H9 (cell line): Measurements from ENCODE around the gene HAND1. TPM values are rescaled to one million over a fixed set of nuclear protein-coding genes. Genes with fewer than 3 reads are reported as not detected.

ENCODE experiments used
- DNase-seq: peaks from one replicate; pipeline ENCODE4 v3.0.0-alpha.2; 2017
- H2AFZ ChIP-seq: one replicate; pipeline ENCODE4 v1.6.1; 2013; ENCODE audit warnings: mild to moderate bottlenecking, low read length, control low read depth, moderate library complexity
- H2AK5ac ChIP-seq: 2 replicates; pipeline ENCODE4 v1.6.1; 2013; ENCODE audit warnings: low read length, control low read depth, mixed read lengths; ENCODE audit not compliant: insufficient read length
- H2BK120ac ChIP-seq: one replicate; pipeline ENCODE4 v1.6.1; 2013; ENCODE audit warnings: low read depth, mild to moderate bottlenecking, low read length, control low read depth, inconsistent platforms; ENCODE audit not compliant: poor library complexity, severe bottlenecking
- H2BK12ac ChIP-seq: 2 replicates; pipeline ENCODE4 v1.6.1; 2013; ENCODE audit warnings: low read length, control low read depth, mixed read lengths, low read depth; ENCODE audit not compliant: insufficient read length
- H2BK15ac ChIP-seq: 2 replicates; pipeline ENCODE4 v1.6.1; 2013; ENCODE audit warnings: low read depth, low read length, control low read depth
- H2BK20ac ChIP-seq: one replicate; pipeline ENCODE4 v1.6.1; 2013; ENCODE audit warnings: low read depth, mild to moderate bottlenecking, low read length, control low read depth, inconsistent platforms; ENCODE audit not compliant: poor library complexity, severe bottlenecking
- H2BK5ac ChIP-seq: 2 replicates; pipeline ENCODE4 v1.6.1; 2013; ENCODE audit warnings: low read length, control low read depth, mixed read lengths; ENCODE audit not compliant: insufficient read length
- H3K14ac ChIP-seq: 2 replicates; pipeline ENCODE4 v1.6.1; 2013; ENCODE audit warnings: low read length, control low read depth; ENCODE audit not compliant: insufficient read depth
- H3K18ac ChIP-seq: 2 replicates; pipeline ENCODE4 v1.6.1; 2013; ENCODE audit warnings: low read depth, mild to moderate bottlenecking, mixed read lengths, low read length, control low read depth; ENCODE audit not compliant: insufficient read length
- H3K23ac ChIP-seq: 2 replicates; pipeline ENCODE4 v1.6.1; 2013; ENCODE audit warnings: low read length, control low read depth, mixed read lengths, low read depth; ENCODE audit not compliant: insufficient read length
- H3K23me2 ChIP-seq: 2 replicates; pipeline ENCODE4 v1.6.1; 2013; ENCODE audit warnings: low read depth, mild to moderate bottlenecking, mixed read lengths, low read length, control low read depth; ENCODE audit not compliant: insufficient read length, poor library complexity, severe bottlenecking
- H3K27ac ChIP-seq: 2 replicates; pipeline ENCODE4 v1.5.1; 2013; ENCODE audit warnings: low read length, control low read depth, mixed read lengths, low read depth; ENCODE audit not compliant: insufficient read length
- H3K27me3 ChIP-seq: 2 replicates; pipeline ENCODE4 v1.6.1; 2013; ENCODE audit warnings: low read length, control low read depth, inconsistent platforms; ENCODE audit not compliant: insufficient read depth
- H3K4ac ChIP-seq: 2 replicates; pipeline ENCODE4 v1.6.1; 2013; ENCODE audit warnings: low read depth, mild to moderate bottlenecking, control low read depth, inconsistent platforms, low read length, moderate library complexity
- H3K4me1 ChIP-seq: 2 replicates; pipeline ENCODE4 v1.6.1; 2013; ENCODE audit warnings: low read length, control low read depth, inconsistent platforms; ENCODE audit not compliant: insufficient read depth
- H3K4me2 ChIP-seq: 2 replicates; pipeline ENCODE4 v1.6.1; 2013; ENCODE audit warnings: low read length, control low read depth, mixed read lengths; ENCODE audit not compliant: insufficient read length, insufficient read depth
- H3K56ac ChIP-seq: 2 replicates; pipeline ENCODE4 v1.6.1; 2013; ENCODE audit warnings: low read depth, mild to moderate bottlenecking, mixed read lengths, low read length, control low read depth; ENCODE audit not compliant: insufficient read length
- H3K79me1 ChIP-seq: 2 replicates; pipeline ENCODE4 v1.6.1; 2013; ENCODE audit warnings: low read depth, mild to moderate bottlenecking, moderate library complexity, low read length, control low read depth, inconsistent platforms; ENCODE audit not compliant: insufficient read depth, poor library complexity, severe bottlenecking
- H3K79me2 ChIP-seq: 2 replicates; pipeline ENCODE4 v1.6.1; 2013; ENCODE audit warnings: low read length, control low read depth, inconsistent platforms; ENCODE audit not compliant: insufficient read depth
- H3K9ac ChIP-seq: 2 replicates; pipeline ENCODE4 v1.6.1; 2013; ENCODE audit warnings: low read length, control low read depth, mixed read lengths; ENCODE audit not compliant: insufficient read length; ENCODE audit errors: extremely low read depth
- H3K9me3 ChIP-seq: one replicate; pipeline ENCODE4 v1.6.1; 2013; ENCODE audit warnings: low read depth, low read length, inconsistent platforms; ENCODE audit not compliant: control insufficient read depth
- H3T11ph ChIP-seq: one replicate; pipeline ENCODE4 v1.6.1; 2013; ENCODE audit warnings: mild to moderate bottlenecking, low read length, control low read depth, inconsistent platforms
- H4K20me1 ChIP-seq: one replicate; pipeline ENCODE4 v1.6.1; 2013; ENCODE audit not compliant: control insufficient read depth, insufficient read length, insufficient read depth
- H4K5ac ChIP-seq: 2 replicates; pipeline ENCODE4 v1.6.1; 2013; ENCODE audit warnings: low read depth, mild to moderate bottlenecking, mixed read lengths, low read length, control low read depth; ENCODE audit not compliant: insufficient read length
- H4K8ac ChIP-seq: replicated peaks from 2 replicates; pipeline ENCODE4 v1.6.1; 2013; ENCODE audit warnings: low read length, control low read depth, mixed read lengths, low read depth; ENCODE audit not compliant: insufficient read length
- H4K91ac ChIP-seq: 2 replicates; pipeline ENCODE4 v1.6.1; 2013; ENCODE audit warnings: low read depth, mild to moderate bottlenecking, moderate library complexity, mixed read lengths, low read length, control low read depth; ENCODE audit not compliant: insufficient read length
- H3K27ac Mint-ChIP-seq, 3 experiments: 2 replicates in 2 of 3; 3 replicates in 1 of 3; pipeline ENCODE4 v1.8.0; 2020 to 2021; ENCODE audit warnings: mixed read lengths in 3 of 3, mild to moderate bottlenecking in 1 of 3, moderate library complexity in 1 of 3
- H3K27me3 Mint-ChIP-seq: 2 replicates; pipeline ENCODE4 v1.8.0; 2021; ENCODE audit warnings: low read depth, mild to moderate bottlenecking, moderate library complexity, mixed read lengths
- H3K36me3 Mint-ChIP-seq, 3 experiments: 2 replicates in 2 of 3; 3 replicates in 1 of 3; pipeline ENCODE4 v1.8.0; 2020 to 2021; ENCODE audit warnings: low read depth in 3 of 3, mixed read lengths in 3 of 3; ENCODE audit not compliant: insufficient read depth in 1 of 3
- H3K4me1 Mint-ChIP-seq, 2 experiments: 2 replicates each; pipeline ENCODE4 v1.8.0; 2020; ENCODE audit warnings: mixed read lengths in 2 of 2
- H3K4me3 Mint-ChIP-seq, 2 experiments: 2 replicates in 1 of 2; 3 replicates in 1 of 2; pipeline ENCODE4 v1.8.0; 2020 to 2021; ENCODE audit warnings: mild to moderate bottlenecking in 2 of 2, mixed read lengths in 2 of 2, moderate library complexity in 1 of 2
- H3K9me3 Mint-ChIP-seq, 2 experiments: 2 replicates in 1 of 2; 3 replicates in 1 of 2; pipeline ENCODE4 v1.8.0; 2020; ENCODE audit warnings: mild to moderate bottlenecking in 2 of 2, mixed read lengths in 2 of 2, moderate library complexity in 1 of 2
- CTCF ChIP-seq: fragments of 200-600 bp; sonication (generic); conservative IDR thresholded peaks from 3 replicates; pipeline ENCODE4 v1.8.0; 2021; ENCODE audit warnings: antibody characterized with exemption, mild to moderate bottlenecking
- WGBS: extraction: QIAGEN DNeasy Blood & Tissue Kit; methylation state at CpG from one replicate; pipeline ENCODE4 v1.1.7; 2013; ENCODE audit warnings: missing lambda C conversion rate, low lambda C conversion rate, mixed read lengths; ENCODE audit not compliant: insufficient read length; ENCODE audit errors: extremely low coverage; 5-methylcytosine and 5-hydroxymethylcytosine counted together
- total RNA-seq: library from RNA; stranded (reverse); gene quantifications from 2 replicates; pipeline ENCODE4 v1.2.1, GENCODE V29; 2021

Gene HAND1
- total RNA-seq, 1 experiment from 2014 or later = not detected

GRCh38 chr5:154481584-154482381, 3.8 kb upstream of the HAND1 start:
- H2BK12ac ChIP-seq = no peak overlapping the region
- H2BK5ac ChIP-seq = no peak overlapping the region
- Mint-ChIP-seq H3K4me1 (peaks cover 65 to 83% of the 10 kb centered on the region in 2 experiments), H3K27me3 (peaks cover 100% of the 10 kb centered on the region), H3K27ac (no peak overlapping the region), H3K9me3 (peaks cover 0 to 2% of the 10 kb centered on the region in 2 experiments; a peak in 3 of 5 replicates), H3K36me3 (peaks cover 0 to 3% (median 0%) of the 10 kb centered on the region in 3 experiments; a peak in 1 of 7 replicates), H3K4me3 (peak overlapping the region in 1 of 2 experiments; percentile 10; a peak in 2 of 5 replicates)
- no peak overlapping the region for H4K5ac ChIP-seq
- H3K9ac ChIP-seq = no peak overlapping the region
- peaks cover 4% of the 10 kb centered on the region for H4K20me1 ChIP-seq
- H3K79me2 ChIP-seq = no peaks in the 10 kb centered on the region
- no peaks in the 10 kb centered on the region for H3K79me1 ChIP-seq
- no peak overlapping the region for H2AFZ ChIP-seq
- H2BK15ac ChIP-seq = no peak overlapping the region
- H3K23ac ChIP-seq = no peak overlapping the region
- H4K8ac ChIP-seq = no peak overlapping the region
- H4K91ac ChIP-seq = no peak overlapping the region
- no peak overlapping the region for H3K14ac ChIP-seq
- H3T11ph ChIP-seq = no peak overlapping the region
- H2BK20ac ChIP-seq = no peak overlapping the region
- no peak overlapping the region for H2AK5ac ChIP-seq
- no peak for TF ChIP-seq CTCF
- DNase-seq = no peak
- peaks cover 96% of the 10 kb centered on the region for H3K27me3 ChIP-seq
- H3K18ac ChIP-seq = no peak overlapping the region
- peak overlapping the region; percentile 13 for H3K4me2 ChIP-seq
- H2BK120ac ChIP-seq = no peak overlapping the region
- H3K56ac ChIP-seq = no peak overlapping the region
- H3K4me1 ChIP-seq = no peaks in the 10 kb centered on the region; the same call in none of the 2 replicates
- no CpG with 5 or more reads among the region's 11 CpGs for WGBS
- H3K4ac ChIP-seq = no peak overlapping the region
- peaks cover 17% of the 10 kb centered on the region for H3K23me2 ChIP-seq
- no peaks in the 10 kb centered on the region for H3K9me3 ChIP-seq
- no peak overlapping the region for H3K27ac ChIP-seq
